Liver (tissue), 3 donors: ENCODE data around the gene SERINC1.

Experiments
- ATF3 ChIP-seq: IDR thresholded peaks from 2 replicates; pipeline ENCODE4 v1.6.1; 2016; ENCODE audit warnings: antibody characterized with exemption
- FOXA1 ChIP-seq: IDR thresholded peaks from 2 replicates; pipeline ENCODE4 v1.6.1; 2016; ENCODE audit warnings: antibody characterized with exemption
- FOXA2 ChIP-seq: IDR thresholded peaks from 2 replicates; pipeline ENCODE4 v1.6.1; 2016; ENCODE audit warnings: antibody characterized with exemption
- GABPA ChIP-seq, 2 donors: IDR thresholded peaks in 1 of 2; conservative IDR thresholded peaks in 1 of 2; 2 replicates each; pipeline ENCODE4 v1.6.1; 2016; ENCODE audit warnings: antibody characterized with exemption in 2 of 2, mild to moderate bottlenecking in 1 of 2, moderate library complexity in 1 of 2
- HNF4A ChIP-seq, 2 donors: conservative IDR thresholded peaks; 2 replicates each; pipeline ENCODE4 v1.6.1; 2016; ENCODE audit warnings: antibody characterized with exemption in 2 of 2, mild to moderate bottlenecking in 2 of 2
- HNF4G ChIP-seq: IDR thresholded peaks from 2 replicates; pipeline ENCODE4 v1.6.1; 2016; ENCODE audit warnings: antibody characterized with exemption
- JUND ChIP-seq, 2 donors: IDR thresholded peaks; 2 replicates each; pipeline ENCODE4 v1.6.1; 2016; ENCODE audit warnings: antibody characterized with exemption in 2 of 2
- MAX ChIP-seq: IDR thresholded peaks from 2 replicates; pipeline ENCODE4 v1.6.1; 2016; ENCODE audit warnings: antibody characterized with exemption
- NR2F2 ChIP-seq: IDR thresholded peaks from 2 replicates; pipeline ENCODE4 v1.6.1; 2016; ENCODE audit warnings: antibody characterized with exemption
- SP1 ChIP-seq: IDR thresholded peaks from 2 replicates; pipeline ENCODE4 v1.6.1; 2018; ENCODE audit warnings: antibody characterized with exemption, mild to moderate bottlenecking
- TAF1 ChIP-seq: conservative IDR thresholded peaks from 2 replicates; pipeline ENCODE4 v1.6.1; 2016; ENCODE audit warnings: antibody characterized with exemption, mild to moderate bottlenecking
- YY1 ChIP-seq: IDR thresholded peaks from 2 replicates; pipeline ENCODE4 v1.6.1; 2016; ENCODE audit warnings: antibody characterized with exemption, mild to moderate bottlenecking
- TF ChIP-seq, protein P1 (sequence below): fragments of 150-350 bp; IDR thresholded peaks from 2 replicates; pipeline ENCODE4 v1.5.1; 2017; ENCODE audit warnings: improper control_type of control experiment, low read depth, low read length; ENCODE audit not compliant: missing input control
- TF ChIP-seq, protein P2 (sequence below): IDR thresholded peaks from 2 replicates; pipeline ENCODE4 v1.6.1; 2016; ENCODE audit warnings: antibody characterized with exemption, mild to moderate bottlenecking
- donor health status: healthy.
- donor health status: healthy.

DNA sequence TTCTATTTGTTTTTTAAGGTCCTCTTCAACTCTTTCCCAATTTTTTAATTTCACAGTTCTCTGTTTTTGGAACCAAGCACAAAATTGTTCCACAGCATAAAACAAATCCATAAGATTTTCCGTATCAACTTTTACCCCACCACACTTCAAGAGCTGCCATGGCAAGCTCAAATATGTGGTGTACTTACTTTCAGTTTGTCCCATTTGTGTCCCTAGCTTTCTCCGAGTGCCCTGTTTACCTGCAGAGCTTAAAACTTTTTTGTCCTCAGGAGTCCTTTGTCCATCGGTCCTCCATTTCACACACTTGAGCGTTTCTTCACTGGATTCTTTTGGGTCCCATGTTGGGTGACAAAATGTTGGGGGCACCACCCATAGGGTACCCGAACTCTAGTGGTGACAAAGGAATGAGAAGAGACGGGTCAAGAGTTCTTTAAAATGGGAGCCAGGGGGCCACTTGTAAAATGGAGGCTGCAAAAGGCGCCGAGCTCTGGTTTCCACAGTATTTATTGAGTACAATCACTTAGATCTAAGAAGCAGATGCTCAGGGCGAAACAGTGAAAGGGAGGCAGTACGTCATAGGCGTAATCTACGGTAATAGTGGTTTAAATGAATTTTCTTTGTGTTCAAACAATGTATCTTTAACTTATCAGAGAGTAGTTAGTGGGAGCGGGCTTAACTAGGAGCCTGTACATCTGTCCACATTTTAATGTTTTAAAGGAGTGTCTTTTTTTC is 39.8 kb upstream of the SERINC1 start:
- TF ChIP-seq MAX = no peak
- TF ChIP-seq, protein P1, sequence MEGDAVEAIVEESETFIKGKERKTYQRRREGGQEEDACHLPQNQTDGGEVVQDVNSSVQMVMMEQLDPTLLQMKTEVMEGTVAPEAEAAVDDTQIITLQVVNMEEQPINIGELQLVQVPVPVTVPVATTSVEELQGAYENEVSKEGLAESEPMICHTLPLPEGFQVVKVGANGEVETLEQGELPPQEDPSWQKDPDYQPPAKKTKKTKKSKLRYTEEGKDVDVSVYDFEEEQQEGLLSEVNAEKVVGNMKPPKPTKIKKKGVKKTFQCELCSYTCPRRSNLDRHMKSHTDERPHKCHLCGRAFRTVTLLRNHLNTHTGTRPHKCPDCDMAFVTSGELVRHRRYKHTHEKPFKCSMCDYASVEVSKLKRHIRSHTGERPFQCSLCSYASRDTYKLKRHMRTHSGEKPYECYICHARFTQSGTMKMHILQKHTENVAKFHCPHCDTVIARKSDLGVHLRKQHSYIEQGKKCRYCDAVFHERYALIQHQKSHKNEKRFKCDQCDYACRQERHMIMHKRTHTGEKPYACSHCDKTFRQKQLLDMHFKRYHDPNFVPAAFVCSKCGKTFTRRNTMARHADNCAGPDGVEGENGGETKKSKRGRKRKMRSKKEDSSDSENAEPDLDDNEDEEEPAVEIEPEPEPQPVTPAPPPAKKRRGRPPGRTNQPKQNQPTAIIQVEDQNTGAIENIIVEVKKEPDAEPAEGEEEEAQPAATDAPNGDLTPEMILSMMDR = no peak
- no peak for TF ChIP-seq TAF1
- no peak for TF ChIP-seq HNF4A (conservative IDR thresholded peaks at IDR 0.05)
- TF ChIP-seq, protein P2, sequence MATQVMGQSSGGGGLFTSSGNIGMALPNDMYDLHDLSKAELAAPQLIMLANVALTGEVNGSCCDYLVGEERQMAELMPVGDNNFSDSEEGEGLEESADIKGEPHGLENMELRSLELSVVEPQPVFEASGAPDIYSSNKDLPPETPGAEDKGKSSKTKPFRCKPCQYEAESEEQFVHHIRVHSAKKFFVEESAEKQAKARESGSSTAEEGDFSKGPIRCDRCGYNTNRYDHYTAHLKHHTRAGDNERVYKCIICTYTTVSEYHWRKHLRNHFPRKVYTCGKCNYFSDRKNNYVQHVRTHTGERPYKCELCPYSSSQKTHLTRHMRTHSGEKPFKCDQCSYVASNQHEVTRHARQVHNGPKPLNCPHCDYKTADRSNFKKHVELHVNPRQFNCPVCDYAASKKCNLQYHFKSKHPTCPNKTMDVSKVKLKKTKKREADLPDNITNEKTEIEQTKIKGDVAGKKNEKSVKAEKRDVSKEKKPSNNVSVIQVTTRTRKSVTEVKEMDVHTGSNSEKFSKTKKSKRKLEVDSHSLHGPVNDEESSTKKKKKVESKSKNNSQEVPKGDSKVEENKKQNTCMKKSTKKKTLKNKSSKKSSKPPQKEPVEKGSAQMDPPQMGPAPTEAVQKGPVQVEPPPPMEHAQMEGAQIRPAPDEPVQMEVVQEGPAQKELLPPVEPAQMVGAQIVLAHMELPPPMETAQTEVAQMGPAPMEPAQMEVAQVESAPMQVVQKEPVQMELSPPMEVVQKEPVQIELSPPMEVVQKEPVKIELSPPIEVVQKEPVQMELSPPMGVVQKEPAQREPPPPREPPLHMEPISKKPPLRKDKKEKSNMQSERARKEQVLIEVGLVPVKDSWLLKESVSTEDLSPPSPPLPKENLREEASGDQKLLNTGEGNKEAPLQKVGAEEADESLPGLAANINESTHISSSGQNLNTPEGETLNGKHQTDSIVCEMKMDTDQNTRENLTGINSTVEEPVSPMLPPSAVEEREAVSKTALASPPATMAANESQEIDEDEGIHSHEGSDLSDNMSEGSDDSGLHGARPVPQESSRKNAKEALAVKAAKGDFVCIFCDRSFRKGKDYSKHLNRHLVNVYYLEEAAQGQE = no peak
- TF ChIP-seq ATF3 = no peak
- TF ChIP-seq GABPA (IDR thresholded peaks at IDR 0.05 in 1 of 2, conservative IDR thresholded peaks at IDR 0.05 in 1 of 2) = no peak
- TF ChIP-seq JUND (IDR thresholded peaks at IDR 0.05) = no peak
- TF ChIP-seq FOXA1 = no peak
- TF ChIP-seq NR2F2 = no peak
- no peak for TF ChIP-seq SP1
- TF ChIP-seq HNF4G = no peak
- no peak for TF ChIP-seq YY1
- TF ChIP-seq FOXA2 = no peak
